Osteoblast (primary cell): ENCODE results near the gene PATE3. TPM values are rescaled to one million over a fixed set of nuclear protein-coding genes. Genes with fewer than 3 reads are reported as not detected.

Experiments
- DNase-seq: peaks from one replicate; pipeline ENCODE4 v3.0.0; 2011; ENCODE audit warnings: low spot score, mixed read lengths; ENCODE audit not compliant: insufficient read length; ENCODE audit errors: missing footprints
- H2AFZ ChIP-seq: 2 replicates; pipeline ENCODE4 v1.6.0; 2011; ENCODE audit warnings: mild to moderate bottlenecking, low read length
- H3K27ac ChIP-seq: 2 replicates; pipeline ENCODE4 v1.5.1; 2011; ENCODE audit warnings: mild to moderate bottlenecking, low read depth, low read length, moderate library complexity
- H3K27me3 ChIP-seq: 2 replicates; pipeline ENCODE4 v1.6.0; 2012; ENCODE audit warnings: mild to moderate bottlenecking, control low read depth, inconsistent platforms, low read length, moderate library complexity; ENCODE audit not compliant: insufficient read depth
- H3K36me3 ChIP-seq: 2 replicates; pipeline ENCODE4 v1.5.1; 2011; ENCODE audit warnings: mild to moderate bottlenecking, low read length, control low read depth, moderate library complexity; ENCODE audit not compliant: insufficient read depth
- H3K4me1 ChIP-seq: 2 replicates; pipeline ENCODE4 v1.5.1; 2011; ENCODE audit warnings: mild to moderate bottlenecking, low read length, control low read depth, moderate library complexity; ENCODE audit not compliant: insufficient read depth
- H3K4me2 ChIP-seq: 2 replicates; pipeline ENCODE4 v1.6.0; 2011; ENCODE audit warnings: mild to moderate bottlenecking, low read length; ENCODE audit not compliant: insufficient read depth
- H3K4me3 ChIP-seq: fragments of 200-600 bp; sonication (generic); 3 replicates; pipeline ENCODE4 v1.5.1; 2012; ENCODE audit warnings: mild to moderate bottlenecking, low read length, inconsistent platforms; ENCODE audit not compliant: insufficient read depth
- H3K79me2 ChIP-seq: 2 replicates; pipeline ENCODE4 v1.6.0; 2012; ENCODE audit warnings: mild to moderate bottlenecking, low read length, control low read depth, inconsistent platforms; ENCODE audit not compliant: insufficient read depth
- H3K9me3 ChIP-seq: 2 replicates; pipeline ENCODE4 v1.5.1; 2011; ENCODE audit warnings: low read depth, low read length, control low read depth
- H4K20me1 ChIP-seq: 2 replicates; pipeline ENCODE4 v1.6.0; 2012; ENCODE audit warnings: mild to moderate bottlenecking, low read length, control low read depth; ENCODE audit not compliant: insufficient read depth
- CTCF ChIP-seq: IDR thresholded peaks from 2 replicates; pipeline ENCODE4 v1.5.1; 2011; ENCODE audit warnings: mild to moderate bottlenecking, low read depth, low read length, moderate library complexity; ENCODE audit errors: extremely low read depth
- total RNA-seq: library from RNA; depleted of rRNA; stranded (reverse); fragments of >200 nt; gene quantifications from 2 replicates; pipeline ENCODE4 v1.2.3, GENCODE V29; 2012

The PATE3 gene
- not detected in 2 replicates for total RNA-seq

GRCh38 chr11:125787827-125788226, at the start of gene PATE3:
Gene PATE3, plus strand, starts transcription at chr11:125788127. Its CDS starts 25 bp downstream, at chr11:125788152.
- H3K36me3 ChIP-seq: no peaks in the 10 kb centered on the region
- no peaks in the 10 kb centered on the region for H3K4me1 ChIP-seq
- H4K20me1 ChIP-seq: no peaks in the 10 kb centered on the region
- H3K27me3 ChIP-seq: no peaks in the 10 kb centered on the region
- no peak for DNase-seq
- no peak within 1 kb of the TSS for H3K4me2 ChIP-seq
- H3K4me3 ChIP-seq: no peak within 1 kb of the TSS
- no peaks in the 10 kb centered on the region for H3K9me3 ChIP-seq
- no peaks in the 10 kb centered on the region for H3K79me2 ChIP-seq
- TF ChIP-seq CTCF: no peak
- H2AFZ ChIP-seq: no peak within 1 kb of the TSS
- no peak within 1 kb of the TSS for H3K27ac ChIP-seq

- no peak overlapping the region for H2AFZ ChIP-seq
- no peaks in the 10 kb centered on the region for H3K36me3 ChIP-seq
- DNase-seq: no peak
- H4K20me1 ChIP-seq: no peaks in the 10 kb centered on the region
- H3K4me2 ChIP-seq: no peak overlapping the region
- no peaks in the 10 kb centered on the region for H3K27me3 ChIP-seq
- H3K9me3 ChIP-seq: no peaks in the 10 kb centered on the region
- no peak for TF ChIP-seq CTCF
- no peaks in the 10 kb centered on the region for H3K79me2 ChIP-seq
- H3K4me3 ChIP-seq: no peak overlapping the region
- no peaks in the 10 kb centered on the region for H3K4me1 ChIP-seq
- no peak overlapping the region for H3K27ac ChIP-seq
Observed at GRCh38 chr11:125740617-125741016, 47.3 kb upstream of the PATE3 start.

GRCh38 chr11:125743681-125744080, 44.2 kb upstream of the PATE3 start:
- Histone ChIP-seq H3K4me1 (no peaks in the 10 kb centered on the region), H3K27me3 (no peaks in the 10 kb centered on the region), H3K79me2 (no peaks in the 10 kb centered on the region), H3K9me3 (no peaks in the 10 kb centered on the region), H3K4me3 (no peak overlapping the region), H2AFZ (no peak overlapping the region), H3K36me3 (no peaks in the 10 kb centered on the region), H4K20me1 (no peaks in the 10 kb centered on the region), H3K27ac (no peak overlapping the region), H3K4me2 (no peak overlapping the region)
- no peak for DNase-seq
- no peak for TF ChIP-seq CTCF

GRCh38 chr11:125745979-125746378, 41.9 kb upstream of the PATE3 start, which contains the start of gene PATE1:
Gene PATE1, plus strand, starts transcription at chr11:125746279. Its CDS starts 26 bp downstream, at chr11:125746305.
- H3K79me2 ChIP-seq: no peaks in the 10 kb centered on the region
- H3K27me3 ChIP-seq: no peaks in the 10 kb centered on the region
- H3K4me1 ChIP-seq: no peaks in the 10 kb centered on the region
- TF ChIP-seq CTCF: no peak
- H3K36me3 ChIP-seq: no peaks in the 10 kb centered on the region
- H3K27ac ChIP-seq: no peak within 1 kb of the TSS
- H3K9me3 ChIP-seq: no peaks in the 10 kb centered on the region
- H4K20me1 ChIP-seq: no peaks in the 10 kb centered on the region
- no peak within 1 kb of the TSS for H3K4me3 ChIP-seq
- DNase-seq: no peak
- no peak within 1 kb of the TSS for H2AFZ ChIP-seq
- H3K4me2 ChIP-seq: no peak within 1 kb of the TSS
